ENCODE data around the gene METTL18.

The METTL18 gene

DNA sequence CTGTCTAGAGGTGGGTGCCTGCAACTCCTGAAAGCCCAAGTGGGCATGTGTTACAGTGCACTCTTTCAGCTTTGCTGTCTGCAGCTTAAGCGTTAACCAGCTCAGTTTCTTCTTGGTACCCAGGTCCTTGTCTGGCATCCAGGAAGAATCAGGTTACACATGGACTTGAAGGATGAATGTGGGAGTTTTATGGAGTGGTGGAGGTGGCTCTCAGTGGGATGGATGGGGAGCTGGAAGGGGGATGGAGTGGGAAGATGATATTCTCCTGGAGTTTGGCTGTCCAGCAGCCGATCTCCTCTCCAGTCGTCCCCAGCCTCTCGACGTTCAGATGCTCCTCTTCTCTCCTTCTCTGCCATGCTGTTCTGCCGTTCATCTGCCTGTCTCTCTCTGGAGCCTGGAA lies 9.4 kb downstream of the METTL18 start:
- no peak for DNase-seq

GRCh38 chr1:169784102-169784501 lies 10.6 kb downstream of the METTL18 start:
- DNase-seq = no peak

GRCh38 chr1:169782596-169782995 lies 12.1 kb downstream of the METTL18 start:
- DNase-seq = no peak

- peak; percentile 15 for DNase-seq
Observed at GRCh38 chr1:169779970-169780369, 14.7 kb downstream of the METTL18 start.

- no peak for DNase-seq
Observed at GRCh38 chr1:169779150-169779549, 15.6 kb downstream of the METTL18 start.

GRCh38 chr1:169776440-169776839 lies 18.3 kb downstream of the METTL18 start:
- no peak for DNase-seq

- DNase-seq = no peak
Observed at GRCh38 chr1:169768161-169768560, 26.5 kb downstream of the METTL18 start.

GRCh38 chr1:169765580-169766331 lies 29.0 kb downstream of the METTL18 start:
- no peak for DNase-seq

DNA sequence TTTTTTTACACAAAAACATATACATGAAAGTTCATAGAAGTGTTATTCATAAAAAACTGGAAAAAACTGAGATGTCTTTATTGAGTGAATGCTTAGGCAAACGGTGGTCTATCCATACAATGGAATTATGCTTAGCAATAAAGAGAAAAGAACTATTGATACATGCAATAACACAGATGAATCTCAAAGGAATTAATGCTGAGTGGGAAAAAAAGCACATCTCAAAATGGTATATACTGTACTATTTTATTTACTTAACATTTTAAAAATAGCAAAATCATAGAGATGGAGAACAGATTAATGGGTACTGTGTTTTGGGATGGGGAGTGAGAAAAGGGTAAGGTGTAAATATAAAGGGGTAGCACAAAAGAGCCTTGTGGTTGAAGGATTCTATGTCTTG lies 29.8 kb downstream of the METTL18 start:
- DNase-seq = no peak

- DNase-seq = no peak
Observed at GRCh38 chr1:169762699-169763098, 32.0 kb downstream of the METTL18 start.

- no peak for DNase-seq
Observed at GRCh38 chr1:169759038-169759437, 35.7 kb downstream of the METTL18 start.

DNA sequence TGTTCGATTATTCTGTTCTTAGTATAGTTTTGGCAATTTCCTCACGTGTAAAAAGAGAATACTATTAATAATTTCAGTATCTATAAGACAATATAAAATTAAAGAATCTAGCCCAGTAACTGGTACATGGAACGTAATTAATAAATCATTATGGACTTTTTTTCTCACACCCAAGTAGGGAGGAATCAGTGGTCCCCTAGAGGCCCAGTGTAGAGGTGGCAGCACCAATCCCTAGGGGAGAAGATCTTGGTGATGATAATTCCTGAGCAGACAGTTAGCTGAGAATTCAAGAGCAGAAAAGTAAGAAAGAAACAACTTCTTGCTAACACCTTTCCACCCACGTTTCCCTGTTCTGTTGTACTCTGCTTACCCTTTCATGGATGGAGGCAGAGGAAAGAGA lies 41.2 kb downstream of the METTL18 start:
- DNase-seq = no peak

GRCh38 chr1:169750041-169750440 lies 44.7 kb downstream of the METTL18 start:
- DNase-seq = no peak

DNA sequence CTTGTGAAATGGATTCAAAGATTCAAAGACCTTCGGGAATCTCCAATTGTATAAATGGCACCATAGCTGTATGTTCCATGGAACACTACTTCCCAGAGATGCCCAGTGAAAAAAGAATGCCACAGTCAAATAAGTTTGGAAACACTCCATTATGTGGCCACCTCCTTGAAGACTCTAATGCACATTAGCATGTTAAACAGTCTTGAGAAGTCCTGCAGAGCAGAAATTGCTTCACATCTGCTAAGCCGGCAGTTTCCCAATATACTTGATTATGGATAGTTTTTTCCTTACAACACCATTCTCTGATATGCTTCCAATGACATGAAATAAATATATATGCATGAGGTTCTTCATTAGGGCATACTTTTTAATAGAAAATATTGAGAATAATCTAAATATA lies 48.2 kb downstream of the METTL18 start:
- DNase-seq = no peak

DNA sequence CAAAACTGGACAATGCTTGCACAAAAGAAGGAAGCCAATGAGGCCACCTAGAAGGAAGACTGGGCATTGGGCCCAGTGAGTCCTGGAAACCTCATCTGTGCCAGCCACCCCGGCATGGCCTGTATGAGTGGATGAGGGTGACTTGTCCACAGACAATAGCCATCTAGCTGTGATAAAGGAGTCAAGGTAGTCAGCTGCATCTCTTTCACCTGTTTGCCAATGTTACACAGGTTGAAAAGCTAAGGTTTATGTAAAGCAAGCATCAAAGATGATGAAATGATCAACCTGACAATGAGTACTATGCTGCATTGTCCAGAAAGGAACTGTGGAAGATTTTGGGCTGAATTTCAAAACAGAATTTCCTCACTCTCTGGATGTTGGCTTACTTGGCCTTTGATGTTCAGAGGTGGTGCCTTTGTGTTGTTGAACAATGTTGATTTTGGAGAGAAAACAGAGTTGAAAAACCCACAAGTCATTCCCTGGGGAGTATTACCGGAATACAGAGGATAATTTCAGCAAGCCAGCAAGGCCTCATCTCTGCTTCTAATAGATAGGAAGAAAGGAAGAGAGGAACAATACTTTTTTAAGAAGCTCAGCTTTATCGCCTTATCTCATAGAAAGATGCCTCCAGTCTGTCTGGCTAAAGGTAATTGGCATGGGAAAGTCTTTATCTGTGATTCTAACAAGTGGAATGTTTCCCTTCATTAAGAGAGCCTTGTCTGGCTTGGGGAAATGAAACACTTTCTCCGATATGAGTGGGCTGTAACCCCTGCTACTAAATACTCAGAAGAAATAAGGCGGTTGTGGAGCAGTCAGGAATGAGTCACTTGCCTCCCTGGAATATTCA lies 49.5 kb downstream of the METTL18 start:
- DNase-seq = peak; percentile 2

All from fibroblast of skin of scalp (primary cell).